GM12872 (cell line): ENCODE measurements around the gene RPS15A.

ENCODE experiments used
- CTCF ChIP-seq: IDR thresholded peaks from 3 replicates; pipeline ENCODE4 v1.5.1; 2011; ENCODE audit warnings: low read depth, mild to moderate bottlenecking, low read length, moderate library complexity; ENCODE audit not compliant: insufficient read depth

Gene RPS15A

GRCh38 chr16:18782697-18783429, 7.3 kb downstream of the RPS15A start:
- TF ChIP-seq CTCF = no peak

- peak; percentile 50; the same call in 2 of the 3 replicates for TF ChIP-seq CTCF
These were observed 30.3 kb downstream of the RPS15A start for GRCh38 chr16:18759598-18760520.
